Activated effector memory CD4-positive, alpha-beta T cell treated with Interleukin-2 at 50 U/mL for 16 hours (primary cell): ENCODE measurements around the gene RNF225.
"Not testable (repeated sequence)": the region's sequence is repeated elsewhere in the genome, so short reads cannot be mapped to it uniquely, and the experiment has no call there.

Source experiments
- DNase-seq: peaks from one replicate; pipeline ENCODE4 v3.0.0-alpha.2; 2020

RNF225 gene

DNA sequence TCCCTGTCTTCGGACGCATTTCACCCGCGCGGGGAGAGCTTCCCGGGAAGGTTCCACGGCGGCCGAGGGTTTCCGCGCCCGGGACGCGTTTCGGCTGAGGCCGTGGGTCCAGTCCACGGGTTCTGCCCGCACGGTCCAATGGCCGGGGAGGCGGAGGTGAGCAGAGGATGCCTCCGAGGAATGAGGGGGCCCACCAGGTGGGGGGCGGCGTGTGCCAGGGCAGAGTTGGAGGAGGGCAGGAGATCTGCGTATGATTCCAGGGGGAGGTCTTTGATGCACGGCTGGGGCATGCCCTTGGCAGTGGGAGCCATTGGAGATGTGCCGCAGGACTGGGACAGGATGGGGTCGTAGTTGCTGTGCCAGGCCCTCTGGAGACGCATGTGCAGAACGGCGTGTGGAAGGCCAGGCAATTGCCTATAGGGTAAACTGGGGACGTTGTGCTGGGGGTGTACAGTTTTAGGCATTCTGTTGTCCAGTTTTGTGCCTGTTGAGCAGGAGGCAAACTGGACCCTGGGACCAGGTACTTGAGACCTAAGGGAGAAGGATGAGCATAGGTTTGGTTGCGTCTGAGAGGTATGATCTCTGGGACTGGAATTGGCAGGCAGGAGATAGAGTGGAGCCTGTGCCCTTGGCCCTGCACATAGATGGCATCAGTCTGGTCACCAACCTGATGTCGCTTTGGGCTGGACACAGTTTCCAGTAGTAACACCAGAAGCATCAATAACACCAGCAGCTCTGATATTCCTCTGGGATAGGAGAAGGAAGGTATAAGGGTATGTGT is 13.7 kb downstream of the RNF225 start:
- no peak for DNase-seq

DNA sequence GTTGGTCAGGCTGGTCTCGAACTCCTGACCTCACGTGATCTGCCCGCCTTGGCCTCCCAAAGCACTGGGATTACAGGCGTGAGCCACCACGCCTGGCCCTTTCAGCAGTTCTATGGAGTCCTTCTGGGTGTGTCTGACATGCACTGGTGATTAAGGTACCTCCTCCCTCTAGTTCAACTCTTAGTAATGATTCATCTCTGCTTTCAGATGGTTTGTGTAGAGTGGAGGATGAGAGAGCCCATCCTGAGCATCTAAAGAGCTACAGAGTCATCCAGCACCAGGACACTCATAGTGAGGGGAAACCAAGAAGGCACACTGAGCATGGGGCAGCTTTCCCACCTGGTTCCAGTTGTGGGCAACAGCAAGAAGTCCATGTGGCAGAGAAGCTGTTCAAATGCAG is 21.1 kb downstream of the RNF225 start:
- DNase-seq, result no peak

DNA sequence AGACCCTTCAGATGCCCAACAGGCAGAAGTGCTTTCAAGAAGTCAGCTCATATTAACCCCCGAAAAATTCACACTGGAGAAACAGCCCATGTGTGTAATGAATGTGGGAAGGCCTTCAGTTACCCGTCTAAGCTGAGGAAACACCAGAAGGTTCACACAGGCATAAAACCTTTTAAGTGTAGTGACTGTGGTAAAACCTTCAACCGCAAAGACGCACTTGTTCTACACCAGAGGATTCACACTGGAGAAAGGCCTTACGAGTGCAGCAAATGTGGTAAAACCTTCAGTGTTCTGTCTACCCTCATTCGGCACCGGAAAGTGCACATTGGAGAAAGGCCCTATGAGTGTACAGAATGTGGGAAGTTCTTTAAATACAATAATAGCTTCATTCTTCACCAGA is 21.6 kb downstream of the RNF225 start:
- DNase-seq, result no peak

DNA sequence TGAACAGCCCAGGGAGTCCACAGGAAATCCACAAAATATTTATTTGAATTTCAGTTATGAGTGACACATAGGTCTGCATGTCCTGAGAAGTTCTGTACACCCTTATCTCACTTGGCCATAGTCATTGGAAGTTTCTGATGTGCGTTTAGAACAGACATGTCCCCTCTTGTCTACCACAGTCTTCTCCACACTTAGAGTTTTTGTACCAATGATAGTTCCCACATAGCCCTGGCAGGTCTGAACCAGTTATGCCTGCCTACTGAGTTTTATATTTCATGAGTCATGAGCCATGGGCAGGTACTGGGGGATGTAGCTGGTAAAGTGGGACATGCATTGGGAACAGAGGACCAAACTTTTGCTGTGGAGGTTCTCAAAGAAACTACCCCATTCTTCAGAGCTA is 33.2 kb downstream of the RNF225 start:
- DNase-seq, result no peak

DNA sequence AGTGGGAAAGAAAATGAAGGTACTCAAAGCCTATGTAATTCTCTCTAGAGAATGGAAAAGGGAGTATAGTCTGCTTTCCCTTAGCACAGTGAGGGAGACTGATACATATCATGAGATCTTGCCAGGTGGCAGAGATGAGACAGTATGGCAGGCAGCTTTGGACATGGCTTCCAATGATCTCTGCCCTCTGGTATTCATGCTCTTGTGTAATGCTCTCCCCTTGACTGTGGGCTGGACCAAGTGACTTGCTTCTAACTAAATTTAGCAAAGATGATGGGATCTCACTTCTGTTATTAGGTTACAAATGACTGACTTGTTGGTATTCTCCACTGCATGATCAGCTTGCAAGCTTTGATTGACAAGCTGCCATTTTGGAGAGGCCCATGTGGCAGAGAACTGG is 34.3 kb downstream of the RNF225 start:
- no peak for DNase-seq

DNA sequence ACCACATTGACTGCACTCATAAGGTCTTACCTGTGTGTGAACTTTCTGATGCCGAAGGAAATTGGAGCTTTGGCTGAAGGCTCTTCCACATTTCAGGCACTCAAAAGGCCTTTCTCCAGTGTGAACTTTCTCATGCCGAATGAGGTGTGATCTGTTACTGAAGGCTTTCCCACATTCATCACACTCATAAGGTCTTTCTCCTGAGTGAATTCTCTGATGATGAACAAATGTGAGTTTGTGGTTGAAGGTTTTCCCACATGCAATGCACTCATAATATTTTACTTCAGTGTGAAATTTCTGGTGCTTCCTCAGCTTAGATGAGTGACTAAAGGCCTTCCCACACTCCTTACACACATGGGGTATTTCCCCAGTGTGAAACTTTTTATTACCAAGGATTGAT is 38.8 kb downstream of the RNF225 start:
- no peak for DNase-seq

DNA sequence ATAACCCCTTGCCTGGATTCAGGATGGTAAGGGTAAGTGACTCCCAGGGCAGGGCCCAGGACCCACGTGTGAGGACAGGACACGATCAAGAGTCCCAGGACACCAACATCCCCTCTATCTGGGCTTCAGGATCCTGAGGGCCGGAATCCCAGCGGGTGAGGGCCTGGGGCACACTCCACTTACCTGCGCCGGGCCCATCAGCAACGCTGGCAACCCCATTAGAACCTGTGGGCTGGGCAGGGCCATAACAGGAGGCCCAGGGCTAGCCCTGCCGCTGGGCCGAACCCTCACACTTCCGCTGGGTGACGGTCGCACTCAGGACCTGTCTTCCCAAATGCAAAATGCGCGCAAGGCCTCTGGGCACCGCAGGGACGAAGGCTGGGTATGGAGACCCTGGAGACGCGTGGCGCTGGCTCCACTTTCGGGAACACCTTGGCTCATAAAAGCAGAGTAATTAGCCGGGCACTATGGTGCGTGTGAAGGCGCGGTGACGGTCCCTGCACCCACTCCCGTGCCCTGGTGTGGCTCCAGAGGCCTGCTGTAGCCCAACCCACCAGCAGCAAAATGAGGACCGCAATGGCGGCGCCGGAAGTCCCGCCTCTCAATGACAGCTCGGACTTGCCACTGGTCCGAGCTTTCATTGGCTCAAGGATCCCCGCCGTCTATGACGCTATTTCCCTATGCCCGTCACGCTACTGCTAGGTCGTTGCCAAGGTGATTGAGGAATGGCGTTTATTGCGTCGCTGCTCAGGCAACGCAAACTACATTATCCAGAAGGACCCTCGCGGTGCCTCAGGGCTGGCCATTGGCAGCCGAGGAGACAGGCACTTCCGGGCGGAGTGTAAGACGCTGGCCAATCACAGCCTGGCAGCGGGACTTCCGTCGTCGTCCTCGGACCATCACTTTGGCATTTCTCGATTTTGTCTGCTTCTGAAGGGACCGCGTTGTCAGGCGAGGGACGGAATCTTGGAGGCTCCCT is 44.4 kb downstream of the RNF225 start, which contains the start of gene ZNF132:
Gene ZNF132, minus strand, starts transcription at position 578 of the 979 bp plus-strand sequence. Its CDS starts 332 bp downstream, at position 246.
- peak; percentile 91 for DNase-seq

DNA sequence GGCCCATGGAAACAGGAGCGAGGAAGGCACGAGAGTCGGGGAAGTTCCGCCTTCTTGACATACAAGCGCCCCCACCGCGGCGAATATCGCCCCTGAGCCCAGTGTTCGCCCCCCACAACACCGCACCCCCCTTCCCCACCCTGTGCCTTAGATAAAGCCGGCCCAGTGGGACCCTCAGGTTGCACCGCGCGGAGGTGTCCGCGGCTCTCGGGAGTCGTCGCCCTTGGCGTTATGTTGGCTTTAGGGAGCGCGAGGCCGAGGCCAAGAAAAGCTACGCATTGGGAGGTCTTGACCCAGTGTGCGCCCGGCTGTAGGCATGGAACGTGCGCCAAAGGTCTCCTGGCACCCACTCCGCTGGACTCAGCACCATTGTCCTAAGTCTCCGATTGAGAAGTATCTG is 45.1 kb downstream of the RNF225 start:
- DNase-seq, result no peak

DNA sequence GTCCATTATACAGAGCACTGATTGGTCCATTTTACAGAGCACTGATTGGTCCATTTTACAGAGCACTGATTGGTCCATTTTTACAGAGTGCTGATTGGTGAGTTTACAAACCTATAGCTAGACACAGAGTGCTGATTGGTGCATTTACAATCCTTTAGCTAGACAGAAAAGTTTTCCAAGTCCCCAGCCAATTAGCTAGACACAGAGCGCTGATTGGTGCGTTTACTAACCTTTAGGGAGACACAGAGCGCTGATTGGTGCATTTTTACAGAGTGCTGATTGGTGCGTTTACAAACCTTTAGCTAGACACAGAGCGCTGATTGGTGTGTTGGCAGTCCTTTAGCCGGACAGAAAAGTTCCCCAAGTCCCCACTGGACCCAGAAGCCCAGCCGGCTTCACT is 47.5 kb downstream of the RNF225 start:
- not testable (repeated sequence) for DNase-seq
